HG03066 (cell line): Measurements from ENCODE around the gene HSF5.
"Not testable (repeated sequence)": the region's sequence is repeated elsewhere in the genome, so short reads cannot be mapped to it uniquely, and the experiment has no call there.

Experiments
- ATAC-seq: cut with Tn5 transposase; IDR thresholded peaks from one replicate; pipeline ENCODE4 v1.9.1; 2021; ENCODE audit warnings: low read depth; ENCODE audit not compliant: unreplicated experiment

The HSF5 gene

DNA sequence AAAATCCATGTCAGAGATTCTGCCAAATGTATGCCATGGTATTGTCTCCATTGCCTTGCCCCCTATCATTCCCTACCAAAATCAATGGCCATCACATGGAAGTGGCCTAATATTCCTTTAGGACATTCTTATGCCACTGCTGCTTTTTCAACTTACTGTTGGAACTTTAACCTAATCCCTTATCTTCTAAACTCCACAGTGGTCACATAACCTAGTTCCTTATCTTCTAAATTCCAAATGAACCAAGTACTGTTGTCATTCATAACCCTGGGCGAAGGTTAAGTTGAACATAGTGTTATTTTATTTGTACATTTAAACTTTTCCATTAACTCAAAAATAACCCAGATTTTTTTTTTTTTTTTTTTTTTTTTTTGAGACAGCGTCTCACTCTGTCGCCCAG lies 3.6 kb downstream of the HSF5 start:
- no peak for ATAC-seq

DNA sequence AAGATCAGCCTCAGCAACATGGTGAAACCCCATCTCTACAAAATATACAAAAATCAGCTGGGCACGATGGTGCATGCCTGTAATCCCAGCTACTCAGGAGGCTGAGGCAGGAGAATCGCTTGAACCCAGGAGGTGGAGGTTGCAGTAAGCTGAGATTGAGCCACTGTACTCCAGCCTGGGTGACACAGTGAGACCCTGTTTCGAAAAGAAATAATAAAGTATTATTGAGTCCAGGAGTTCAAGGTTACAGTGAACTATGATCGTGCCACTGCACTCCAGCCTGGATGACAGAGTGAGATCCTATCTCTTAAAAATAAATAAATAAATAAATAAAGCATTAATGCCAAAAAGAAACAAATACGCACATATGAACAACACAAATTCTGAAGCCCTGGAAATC lies 6.4 kb downstream of the HSF5 start:
- not testable (repeated sequence) for ATAC-seq

GRCh38 chr17:58480090-58480489 lies 8.1 kb downstream of the HSF5 start:
- ATAC-seq: no peak

GRCh38 chr17:58476812-58477211 lies 11.4 kb downstream of the HSF5 start:
- no peak for ATAC-seq

GRCh38 chr17:58475985-58476384 lies 12.2 kb downstream of the HSF5 start:
- no peak for ATAC-seq

- no peak for ATAC-seq
Observed at GRCh38 chr17:58470356-58470755, 17.9 kb downstream of the HSF5 start.

DNA sequence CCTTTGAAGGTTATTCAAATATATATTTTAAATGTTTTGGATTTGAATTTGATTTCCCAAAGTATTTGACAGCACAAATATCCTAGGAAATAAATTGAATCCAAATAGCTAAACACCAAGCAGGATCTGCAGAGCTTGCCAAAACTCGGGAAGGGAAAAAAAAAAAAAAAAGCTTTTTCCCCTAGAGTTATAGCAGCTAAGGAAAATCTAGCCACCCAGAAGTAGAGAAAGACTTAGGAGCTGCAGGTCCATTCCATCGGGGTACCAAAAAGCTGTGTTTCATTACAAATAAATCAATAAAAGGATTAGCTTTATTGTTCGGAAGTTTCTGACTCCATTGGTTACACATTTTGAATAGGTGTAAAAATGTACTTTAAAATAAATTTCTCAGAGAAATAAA lies 19.3 kb downstream of the HSF5 start:
- ATAC-seq: no peak

DNA sequence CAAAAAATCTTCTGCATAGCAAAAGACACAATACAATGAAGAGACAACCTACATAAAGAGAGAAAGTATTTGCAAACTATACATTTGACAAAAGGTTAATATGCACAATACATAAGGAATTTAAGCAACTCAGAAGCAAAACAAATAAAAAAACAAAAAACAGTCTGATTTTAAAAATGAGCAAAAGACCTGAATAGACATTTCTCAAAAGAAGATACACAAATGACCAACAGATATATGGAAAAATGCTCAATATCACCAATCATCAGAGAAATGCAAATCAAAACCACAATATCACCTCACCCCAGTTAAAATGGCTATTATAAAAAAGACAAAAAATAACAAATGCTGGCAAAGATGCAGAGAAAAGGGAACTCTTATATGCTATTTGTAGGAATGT lies 32.7 kb downstream of the HSF5 start:
- ATAC-seq: no peak

DNA sequence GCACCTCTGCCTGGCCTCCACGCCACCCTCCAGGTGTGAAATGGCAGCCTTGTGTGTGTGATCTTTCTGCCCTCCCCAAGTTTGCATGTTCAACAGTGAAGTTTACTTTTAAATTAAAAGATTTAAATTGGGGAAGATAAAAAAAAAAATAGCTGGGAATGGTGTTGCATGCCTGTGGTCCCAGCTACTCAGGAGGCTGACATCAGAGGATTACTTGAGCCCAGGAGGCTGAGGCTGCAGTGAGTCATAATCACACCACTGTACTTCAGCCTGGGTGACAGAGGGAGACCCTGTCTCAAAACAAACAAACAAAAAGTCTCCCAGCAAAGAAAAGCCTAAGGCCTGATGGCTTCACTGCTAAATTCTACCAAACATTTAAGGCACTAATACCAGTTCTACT lies 35.5 kb downstream of the HSF5 start:
- no peak for ATAC-seq

DNA sequence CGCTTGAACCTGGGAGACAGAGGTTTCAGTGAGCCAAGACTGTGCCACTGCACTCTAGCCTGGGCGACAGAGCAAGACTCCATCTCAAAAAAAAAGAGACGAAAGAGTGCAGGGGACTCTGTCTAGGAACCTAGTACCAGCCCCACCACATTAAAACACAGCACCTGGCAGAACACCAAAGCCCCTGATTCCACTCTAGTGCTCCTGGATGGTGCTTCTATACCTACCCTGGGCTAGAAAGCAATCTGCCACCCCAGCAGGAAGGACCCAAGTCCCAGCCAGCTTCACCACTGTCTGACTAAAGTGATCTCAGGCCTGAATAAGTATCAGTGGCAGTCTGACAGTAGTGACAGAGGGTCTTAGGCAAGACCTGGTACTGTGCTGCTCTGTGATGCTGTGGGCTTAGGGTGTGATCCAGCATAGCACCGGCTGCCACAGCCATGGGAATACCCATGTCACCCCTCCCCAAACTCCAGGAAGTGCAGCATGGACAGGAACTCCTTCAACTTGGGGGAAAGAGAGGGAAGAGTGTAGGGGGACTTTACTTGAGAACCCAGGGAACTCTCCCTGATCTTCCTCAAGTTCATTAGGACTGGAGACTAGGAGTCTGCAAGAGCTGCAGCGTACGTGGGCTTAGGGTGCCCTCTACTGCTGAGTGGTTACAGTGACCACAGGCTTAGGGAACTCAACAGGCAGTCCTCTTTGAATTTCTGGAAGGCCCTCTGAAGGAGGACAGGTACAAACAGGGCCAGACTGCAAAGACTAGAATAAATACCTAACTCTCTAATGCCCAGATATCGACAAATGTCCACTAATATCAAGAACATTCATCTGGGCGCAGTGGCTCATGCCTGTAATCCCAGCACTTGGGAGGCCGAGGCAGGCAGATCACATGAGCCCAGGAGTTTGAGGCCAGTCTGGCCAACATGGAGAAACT lies 40.9 kb downstream of the HSF5 start:
- ATAC-seq: peak; percentile 54

DNA sequence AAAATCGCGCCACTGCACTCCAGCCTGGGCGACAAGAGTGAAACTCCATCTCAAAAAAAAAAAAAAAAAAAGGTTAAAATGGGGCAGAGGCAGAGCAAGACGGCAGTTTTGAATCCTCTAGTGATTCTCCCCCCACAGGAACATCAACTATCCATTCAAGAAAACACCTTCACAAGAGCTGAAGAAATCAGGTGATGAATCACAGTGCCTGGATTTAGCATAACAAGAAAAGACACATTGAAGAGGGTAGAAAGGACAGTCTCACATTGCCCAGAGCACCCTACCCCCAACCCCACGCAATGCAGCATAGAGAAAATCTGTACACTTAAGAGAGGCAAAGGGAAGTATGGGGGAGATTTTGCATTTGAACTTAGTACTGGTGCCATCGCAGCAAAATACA lies 42.1 kb downstream of the HSF5 start:
- ATAC-seq: no peak

GRCh38 chr17:58436805-58437239 lies 51.4 kb downstream of the HSF5 start:
- no peak for ATAC-seq

DNA sequence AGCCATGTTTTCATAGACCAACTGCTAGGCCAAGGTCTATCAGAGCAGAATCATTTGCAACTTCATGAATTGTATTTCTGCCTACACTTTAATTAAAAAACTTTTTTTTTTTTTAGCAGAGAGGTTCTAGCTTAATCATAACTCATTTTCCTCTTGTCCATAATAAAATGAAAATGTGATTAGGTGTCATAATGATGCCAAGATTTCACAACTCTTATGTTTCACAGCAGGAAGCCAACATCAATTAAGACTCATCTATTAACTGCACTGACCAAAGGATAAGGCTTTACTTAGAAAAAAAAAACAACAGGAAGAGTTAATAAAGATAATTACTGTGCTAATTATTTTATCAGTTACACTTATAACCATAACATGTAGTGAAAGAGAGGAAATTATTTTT lies 52.0 kb downstream of the HSF5 start:
- ATAC-seq: no peak

DNA sequence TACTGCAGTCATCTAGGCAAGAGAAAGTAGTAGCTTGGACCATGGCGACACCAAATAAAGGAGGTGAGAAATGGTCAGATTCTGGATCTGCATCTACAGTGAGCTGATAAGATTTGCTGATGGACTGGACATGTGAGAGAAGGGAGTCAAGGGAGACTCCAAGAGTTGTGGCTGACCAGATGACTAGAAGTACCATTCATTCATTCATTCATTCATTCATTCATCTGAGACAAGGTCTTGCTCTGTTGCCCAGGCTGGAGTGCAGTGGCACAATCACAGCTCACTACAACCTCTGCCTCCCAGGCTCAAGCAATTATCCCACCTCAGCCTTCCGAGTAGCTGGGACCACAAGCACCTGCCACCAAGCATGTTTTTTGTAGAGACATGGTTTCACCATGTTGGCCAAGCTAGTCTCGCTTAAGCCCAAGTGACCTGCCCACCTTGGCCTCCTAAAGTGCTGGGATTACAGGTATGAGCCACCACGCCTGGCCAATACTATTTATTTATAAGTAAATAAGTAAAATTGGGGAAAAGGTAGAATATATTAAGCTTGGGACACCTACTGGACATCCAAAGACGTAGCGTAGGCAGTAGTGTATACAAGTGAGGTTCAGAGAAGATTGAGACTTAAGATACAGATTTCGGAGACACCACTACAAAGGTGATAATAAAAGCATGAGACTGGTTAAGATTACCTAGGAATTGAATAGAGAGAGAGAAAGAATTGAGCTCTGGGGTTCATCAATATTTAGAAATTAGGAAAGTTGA lies 55.2 kb downstream of the HSF5 start:
- ATAC-seq: no peak

- no peak for ATAC-seq
Observed at GRCh38 chr17:58427807-58428206, 60.4 kb downstream of the HSF5 start.

- ATAC-seq: no peak
Observed at GRCh38 chr17:58421711-58422110, 66.5 kb downstream of the HSF5 start.

DNA sequence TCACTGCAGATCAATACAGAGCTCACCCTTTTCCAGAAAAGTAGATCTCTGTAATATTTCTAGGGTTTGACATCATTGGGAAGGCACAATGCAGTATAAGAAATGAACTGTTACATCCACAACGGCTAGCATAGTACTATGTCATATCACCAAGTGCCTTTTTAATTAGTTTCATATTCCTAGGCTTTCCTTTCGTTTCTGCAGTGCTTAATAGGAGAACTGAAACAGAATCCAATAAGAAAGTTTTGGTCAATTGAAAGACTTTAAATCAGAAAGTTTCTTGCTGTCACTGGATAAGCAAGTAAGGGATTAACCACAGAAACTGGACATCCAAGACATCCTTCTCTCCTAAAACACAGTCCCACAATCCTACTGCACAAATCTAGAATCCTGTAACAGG lies 67.4 kb downstream of the HSF5 start:
- ATAC-seq: no peak

DNA sequence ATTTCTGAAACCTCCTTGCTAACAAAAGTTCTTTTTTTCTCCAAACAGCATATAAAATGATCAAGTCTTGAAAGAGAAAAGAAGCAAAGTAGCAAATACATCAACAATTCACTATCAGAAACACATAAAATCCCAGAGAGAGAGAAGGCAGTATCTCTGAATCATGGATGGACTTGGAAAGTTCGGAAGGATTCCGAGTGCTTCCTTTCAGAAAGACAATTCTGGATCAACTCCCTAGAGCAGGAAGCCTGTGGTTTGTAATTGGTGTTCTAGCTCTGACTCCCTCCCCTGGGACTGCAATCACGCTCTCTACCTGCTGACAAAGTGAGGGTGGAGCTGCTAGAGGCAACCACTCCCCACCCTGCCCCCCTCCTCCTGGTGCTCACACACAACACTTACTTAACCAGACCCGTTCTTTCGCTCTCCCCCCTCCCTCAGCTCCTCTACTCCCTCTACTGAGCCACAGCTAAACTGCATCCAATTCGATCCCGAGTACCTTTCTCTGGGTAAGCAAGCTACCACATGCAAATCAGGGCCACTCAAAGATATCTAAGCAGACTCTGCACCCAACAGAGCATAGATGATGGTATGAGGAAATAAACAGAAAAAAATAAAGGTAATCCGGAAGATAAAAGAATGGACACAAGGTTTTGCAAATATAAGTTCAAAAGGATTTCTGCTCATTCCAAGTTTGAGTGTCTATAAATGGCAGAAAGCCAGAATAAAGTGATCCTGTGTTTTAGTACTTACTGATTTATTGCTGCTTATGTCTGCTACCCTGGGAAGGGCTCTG lies 70.7 kb downstream of the HSF5 start, which contains the start of gene RNF43:
TSS of gene RNF43 (minus strand) at position 235 of the 793 bp plus-strand sequence. CDS start 1,957 bp downstream, outside the sequence.
- peak; percentile 96 for ATAC-seq

GRCh38 chr17:58416937-58417299 lies 71.3 kb downstream of the HSF5 start:
- no peak for ATAC-seq

GRCh38 chr17:58416396-58416795 lies 71.8 kb downstream of the HSF5 start:
- ATAC-seq: no peak
